ENCODE results near the gene COA8.

GRCh38 chr14:103542605-103543088, 20.1 kb upstream of the COA8 start:
- TF ChIP-seq CTCF (IDR thresholded peaks at IDR 0.05), result no peak
- no peak for TF ChIP-seq NRF1 (IDR thresholded peaks at IDR 0.05; ENCODE audit: low read depth, low read length)
- no peak for TF ChIP-seq EZH2phosphoT487 (IDR thresholded peaks at IDR 0.05; ENCODE audit: borderline replicate concordance, low read depth)
- TF ChIP-seq EP300 (IDR thresholded peaks at IDR 0.05; ENCODE audit: borderline replicate concordance in 1 of 2, low read depth in 1 of 2, low read length in 1 of 2), result no peak
- no peak for TF ChIP-seq CHD2 (IDR thresholded peaks at IDR 0.05; ENCODE audit: low read length, partially characterized antibody)
- TF ChIP-seq MXI1 (IDR thresholded peaks at IDR 0.05; ENCODE audit: low read depth, low read length), result no peak
- TF ChIP-seq POLR2AphosphoS5 (IDR thresholded peaks at IDR 0.05; ENCODE audit: low read depth, low read length), result no peak
- no peak for TF ChIP-seq RAD21 (IDR thresholded peaks at IDR 0.05; ENCODE audit: low read length)
